Measurements from ENCODE around the gene CACNA1B.

Gene CACNA1B

DNA sequence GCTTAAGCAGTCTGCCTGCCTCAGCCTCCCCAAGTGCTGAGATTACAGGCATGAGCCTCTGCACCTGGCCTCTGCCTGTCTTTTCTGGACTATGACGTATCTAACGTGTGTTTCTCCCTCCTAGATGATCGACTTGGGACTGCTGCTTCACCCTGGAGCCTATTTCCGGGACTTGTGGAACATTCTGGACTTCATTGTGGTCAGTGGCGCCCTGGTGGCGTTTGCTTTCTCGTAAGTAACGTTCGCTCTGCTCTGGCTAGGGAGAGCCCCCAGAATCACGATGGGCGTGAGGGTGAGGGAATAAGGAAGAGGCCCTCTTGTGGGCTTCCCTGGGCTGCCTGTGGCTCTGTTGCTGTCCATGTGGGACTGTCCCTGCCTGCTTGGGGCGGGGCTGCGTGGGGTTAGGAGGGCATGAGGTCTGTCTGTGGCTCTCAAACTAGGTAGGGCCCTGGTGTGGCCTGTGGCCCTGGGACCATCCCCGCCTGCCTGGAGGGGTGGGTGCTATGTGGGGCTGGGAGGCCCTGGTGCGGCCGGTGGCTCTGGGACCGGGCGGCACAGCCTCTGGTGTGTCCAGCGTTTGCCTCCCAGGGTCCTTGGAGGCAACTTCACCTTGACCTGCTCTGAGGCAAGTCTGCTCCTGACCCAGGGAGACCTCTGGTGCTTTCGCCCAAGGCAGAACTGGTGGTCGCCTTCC lies 171.7 kb downstream of the CACNA1B start:
- no peak for TF ChIP-seq POLR2AphosphoS5 (IDR thresholded peaks at IDR 0.05; ENCODE audit: low read depth)
- TF ChIP-seq, protein P1, sequence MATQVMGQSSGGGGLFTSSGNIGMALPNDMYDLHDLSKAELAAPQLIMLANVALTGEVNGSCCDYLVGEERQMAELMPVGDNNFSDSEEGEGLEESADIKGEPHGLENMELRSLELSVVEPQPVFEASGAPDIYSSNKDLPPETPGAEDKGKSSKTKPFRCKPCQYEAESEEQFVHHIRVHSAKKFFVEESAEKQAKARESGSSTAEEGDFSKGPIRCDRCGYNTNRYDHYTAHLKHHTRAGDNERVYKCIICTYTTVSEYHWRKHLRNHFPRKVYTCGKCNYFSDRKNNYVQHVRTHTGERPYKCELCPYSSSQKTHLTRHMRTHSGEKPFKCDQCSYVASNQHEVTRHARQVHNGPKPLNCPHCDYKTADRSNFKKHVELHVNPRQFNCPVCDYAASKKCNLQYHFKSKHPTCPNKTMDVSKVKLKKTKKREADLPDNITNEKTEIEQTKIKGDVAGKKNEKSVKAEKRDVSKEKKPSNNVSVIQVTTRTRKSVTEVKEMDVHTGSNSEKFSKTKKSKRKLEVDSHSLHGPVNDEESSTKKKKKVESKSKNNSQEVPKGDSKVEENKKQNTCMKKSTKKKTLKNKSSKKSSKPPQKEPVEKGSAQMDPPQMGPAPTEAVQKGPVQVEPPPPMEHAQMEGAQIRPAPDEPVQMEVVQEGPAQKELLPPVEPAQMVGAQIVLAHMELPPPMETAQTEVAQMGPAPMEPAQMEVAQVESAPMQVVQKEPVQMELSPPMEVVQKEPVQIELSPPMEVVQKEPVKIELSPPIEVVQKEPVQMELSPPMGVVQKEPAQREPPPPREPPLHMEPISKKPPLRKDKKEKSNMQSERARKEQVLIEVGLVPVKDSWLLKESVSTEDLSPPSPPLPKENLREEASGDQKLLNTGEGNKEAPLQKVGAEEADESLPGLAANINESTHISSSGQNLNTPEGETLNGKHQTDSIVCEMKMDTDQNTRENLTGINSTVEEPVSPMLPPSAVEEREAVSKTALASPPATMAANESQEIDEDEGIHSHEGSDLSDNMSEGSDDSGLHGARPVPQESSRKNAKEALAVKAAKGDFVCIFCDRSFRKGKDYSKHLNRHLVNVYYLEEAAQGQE (IDR thresholded peaks at IDR 0.05; ENCODE audit: insufficient replicate concordance, low read depth), result no peak
- no peak for TF ChIP-seq GABPA (IDR thresholded peaks at IDR 0.05; ENCODE audit: low read depth)
- TF ChIP-seq, protein P2, sequence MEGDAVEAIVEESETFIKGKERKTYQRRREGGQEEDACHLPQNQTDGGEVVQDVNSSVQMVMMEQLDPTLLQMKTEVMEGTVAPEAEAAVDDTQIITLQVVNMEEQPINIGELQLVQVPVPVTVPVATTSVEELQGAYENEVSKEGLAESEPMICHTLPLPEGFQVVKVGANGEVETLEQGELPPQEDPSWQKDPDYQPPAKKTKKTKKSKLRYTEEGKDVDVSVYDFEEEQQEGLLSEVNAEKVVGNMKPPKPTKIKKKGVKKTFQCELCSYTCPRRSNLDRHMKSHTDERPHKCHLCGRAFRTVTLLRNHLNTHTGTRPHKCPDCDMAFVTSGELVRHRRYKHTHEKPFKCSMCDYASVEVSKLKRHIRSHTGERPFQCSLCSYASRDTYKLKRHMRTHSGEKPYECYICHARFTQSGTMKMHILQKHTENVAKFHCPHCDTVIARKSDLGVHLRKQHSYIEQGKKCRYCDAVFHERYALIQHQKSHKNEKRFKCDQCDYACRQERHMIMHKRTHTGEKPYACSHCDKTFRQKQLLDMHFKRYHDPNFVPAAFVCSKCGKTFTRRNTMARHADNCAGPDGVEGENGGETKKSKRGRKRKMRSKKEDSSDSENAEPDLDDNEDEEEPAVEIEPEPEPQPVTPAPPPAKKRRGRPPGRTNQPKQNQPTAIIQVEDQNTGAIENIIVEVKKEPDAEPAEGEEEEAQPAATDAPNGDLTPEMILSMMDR (IDR thresholded peaks at IDR 0.05; ENCODE audit: insufficient read depth, low read length), result no peak
- no peak for TF ChIP-seq SPI1 (IDR thresholded peaks at IDR 0.05; ENCODE audit: borderline replicate concordance, low read depth)
- peaks cover 9% of the 10 kb centered on the region for H3K27me3 ChIP-seq (ENCODE audit: insufficient read depth, poor library complexity, severe bottlenecking)
- no peak overlapping the region for H3K27ac ChIP-seq (replicated peaks)
- no peak for DNase-seq (ENCODE audit: low read depth in 1 of 2, low spot score in 1 of 2)
- no peak overlapping the region for H3K4me3 ChIP-seq (replicated peaks; ENCODE audit: insufficient read depth, low read length)

- Histone ChIP-seq H3K27ac (replicated peaks) (no peak overlapping the region), H3K4me3 (replicated peaks; ENCODE audit: insufficient read depth, low read length) (no peak overlapping the region), H3K27me3 (ENCODE audit: insufficient read depth, poor library complexity, severe bottlenecking) (peaks cover 9% of the 10 kb centered on the region)
- TF ChIP-seq GABPA (IDR thresholded peaks at IDR 0.05; ENCODE audit: low read depth) (no peak), POLR2AphosphoS5 (IDR thresholded peaks at IDR 0.05; ENCODE audit: low read depth) (no peak)
- TF ChIP-seq, protein P1 (IDR thresholded peaks at IDR 0.05; ENCODE audit: insufficient replicate concordance, low read depth), result no peak
- DNase-seq (ENCODE audit: low read depth in 1 of 2, low spot score in 1 of 2), result no peak
These were observed 172.3 kb downstream of the CACNA1B start for GRCh38 chr9:138049779-138050471.

DNA sequence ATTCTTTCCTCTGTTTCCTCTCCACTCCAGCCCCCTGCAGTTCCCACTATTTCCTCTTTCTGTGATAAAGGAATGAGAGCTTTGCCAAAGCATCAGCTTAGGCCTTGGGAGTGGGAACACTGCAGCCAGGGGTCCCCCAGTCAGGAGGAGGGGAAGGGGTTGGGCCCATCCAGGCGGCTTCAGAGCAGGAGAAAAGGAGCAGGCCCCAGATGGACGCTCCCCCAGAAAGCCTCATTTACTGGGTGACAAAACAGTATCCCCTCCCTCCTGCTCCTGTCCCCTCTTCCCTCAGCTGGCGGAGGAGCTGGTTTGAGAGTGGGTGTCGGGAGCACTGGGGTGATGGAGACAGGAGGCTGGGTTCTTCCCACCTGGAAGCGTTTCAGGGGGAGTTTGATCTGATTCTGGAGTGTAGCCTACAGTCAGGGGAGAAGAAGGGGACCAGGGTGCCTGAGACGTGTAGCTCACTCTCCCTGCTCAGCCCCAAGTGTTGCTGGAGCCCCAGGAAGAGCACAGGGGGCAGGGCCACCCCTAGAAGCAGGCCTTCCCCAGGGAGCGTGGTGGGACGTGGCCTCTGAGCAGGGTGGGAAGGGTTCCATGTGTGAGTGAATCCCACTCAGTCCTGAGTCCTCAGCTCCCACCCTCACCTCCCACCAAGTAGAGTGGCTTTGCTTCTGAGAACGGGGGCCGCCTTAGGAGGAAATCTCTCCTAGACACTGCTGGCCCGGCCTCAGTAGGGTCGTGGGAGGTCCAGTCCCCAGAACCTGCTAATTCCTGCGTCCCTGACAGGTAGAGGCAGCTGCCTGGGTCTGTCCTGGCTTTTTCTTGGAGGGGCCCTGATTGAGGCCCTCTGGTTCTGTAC lies 173.1 kb downstream of the CACNA1B start:
- Histone ChIP-seq H3K27me3 (ENCODE audit: insufficient read depth, poor library complexity, severe bottlenecking) (peaks cover 9% of the 10 kb centered on the region), H3K27ac (replicated peaks) (no peak overlapping the region), H3K4me3 (replicated peaks; ENCODE audit: insufficient read depth, low read length) (no peak overlapping the region)
- no peak for TF ChIP-seq SPI1 (IDR thresholded peaks at IDR 0.05; ENCODE audit: borderline replicate concordance, low read depth)
- TF ChIP-seq, protein P1 (IDR thresholded peaks at IDR 0.05; ENCODE audit: insufficient replicate concordance, low read depth), result no peak
- TF ChIP-seq, protein P2 (IDR thresholded peaks at IDR 0.05; ENCODE audit: insufficient read depth, low read length), result no peak
- TF ChIP-seq GABPA (IDR thresholded peaks at IDR 0.05; ENCODE audit: low read depth), result no peak
- TF ChIP-seq POLR2AphosphoS5 (IDR thresholded peaks at IDR 0.05; ENCODE audit: low read depth), result no peak
- no peak for DNase-seq (ENCODE audit: low read depth in 1 of 2, low spot score in 1 of 2)
